ENCODE measurements around the gene DCAF17. TPM values are rescaled to one million over a fixed set of nuclear protein-coding genes. Genes with fewer than 3 reads are reported as not detected.

DCAF17 gene
- total and polyA plus RNA-seq, 2 donors (not counting 1 experiment from before 2014, with no cell fraction given): 8.8 to 29.4 TPM

DNA sequence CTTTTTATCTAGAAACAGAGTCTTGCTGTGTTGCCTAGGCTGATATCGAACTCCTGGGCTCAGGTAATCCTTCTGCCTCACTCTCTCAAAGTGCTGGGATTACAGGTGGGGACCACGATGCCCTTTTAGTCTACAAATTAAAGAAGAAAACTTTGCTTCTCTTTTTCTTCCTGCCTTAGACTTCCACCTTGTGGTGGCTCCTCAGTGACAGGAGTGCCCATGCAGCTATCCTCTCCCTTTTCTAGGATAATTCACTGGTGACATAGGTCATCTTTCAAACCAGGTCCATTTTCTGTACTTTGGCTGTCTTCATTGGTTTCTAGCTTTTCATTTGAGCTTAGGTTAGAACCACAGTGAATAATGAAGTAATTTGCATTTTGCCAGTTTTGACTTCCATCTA is 13.6 kb downstream of the DCAF17 start:
- Mint-ChIP-seq H3K4me1 (no peaks in the 10 kb centered on the region), H3K27me3 (no peaks in the 10 kb centered on the region), H3K27ac (no peak overlapping the region), H3K4me3 (no peak overlapping the region), H3K9me3 (ENCODE audit: insufficient read depth) (no peaks in the 10 kb centered on the region)
- 100% methylated on average over 2 of the region's 2 CpGs for WGBS (ENCODE audit: insufficient coverage)
- TF ChIP-seq, protein P1, sequence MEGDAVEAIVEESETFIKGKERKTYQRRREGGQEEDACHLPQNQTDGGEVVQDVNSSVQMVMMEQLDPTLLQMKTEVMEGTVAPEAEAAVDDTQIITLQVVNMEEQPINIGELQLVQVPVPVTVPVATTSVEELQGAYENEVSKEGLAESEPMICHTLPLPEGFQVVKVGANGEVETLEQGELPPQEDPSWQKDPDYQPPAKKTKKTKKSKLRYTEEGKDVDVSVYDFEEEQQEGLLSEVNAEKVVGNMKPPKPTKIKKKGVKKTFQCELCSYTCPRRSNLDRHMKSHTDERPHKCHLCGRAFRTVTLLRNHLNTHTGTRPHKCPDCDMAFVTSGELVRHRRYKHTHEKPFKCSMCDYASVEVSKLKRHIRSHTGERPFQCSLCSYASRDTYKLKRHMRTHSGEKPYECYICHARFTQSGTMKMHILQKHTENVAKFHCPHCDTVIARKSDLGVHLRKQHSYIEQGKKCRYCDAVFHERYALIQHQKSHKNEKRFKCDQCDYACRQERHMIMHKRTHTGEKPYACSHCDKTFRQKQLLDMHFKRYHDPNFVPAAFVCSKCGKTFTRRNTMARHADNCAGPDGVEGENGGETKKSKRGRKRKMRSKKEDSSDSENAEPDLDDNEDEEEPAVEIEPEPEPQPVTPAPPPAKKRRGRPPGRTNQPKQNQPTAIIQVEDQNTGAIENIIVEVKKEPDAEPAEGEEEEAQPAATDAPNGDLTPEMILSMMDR (IDR thresholded peaks at IDR 0.05): peak; percentile 26
- TF ChIP-seq EZH2 (IDR thresholded peaks at IDR 0.05; ENCODE audit: borderline replicate concordance, insufficient read depth, low read depth, low read length, poor library complexity, severe bottlenecking): no peak
- intact Hi-C loops (cut with micrococcal nuclease): loop anchor here (1.0 kb wide), 1 partner anchor 474 kb away; no protein-coding TSS in a partner anchor
- no peak overlapping the region for H3K9ac ChIP-seq (ENCODE audit: low read length)
- ChIA-PET CTCF (interaction anchor here (0.8 to 2.4 kb wide), 3 partner anchors 11 to 475 kb away, joined by 3 to 11 read pairs (median 3); partner anchors contain the start of genes DCAF17 and METTL8), POLR2A (no interaction called here)
- H3K9me3 ChIP-seq (ENCODE audit: control extremely low read depth in 1 of 3, control insufficient read depth in 2 of 3, insufficient read depth in 1 of 3, low read length in 2 of 3): no peaks in the 10 kb centered on the region
- H3K79me2 ChIP-seq (ENCODE audit: control insufficient read depth, insufficient read depth, low read length): peaks cover under 1% of the 10 kb centered on the region
- H4K20me1 ChIP-seq (ENCODE audit: control insufficient read depth, insufficient read depth, low read length, poor library complexity, severe bottlenecking): no peaks in the 10 kb centered on the region
- DNase-seq (peak; percentile 19), ATAC-seq (ENCODE audit: low read depth) (no peak)
- H3K27me3 ChIP-seq (replicated peaks in 1 of 4; ENCODE audit: control extremely low read depth in 1 of 4, control insufficient read depth in 3 of 4, insufficient read depth in 4 of 4, low read length in 3 of 4): no peaks in the 10 kb centered on the region
- no peaks in the 10 kb centered on the region for H3K4me1 ChIP-seq (ENCODE audit: control insufficient read depth in 2 of 2, insufficient read depth in 2 of 2, low read length in 2 of 2)
- H2AFZ ChIP-seq (ENCODE audit: insufficient read depth, low read depth, low read length, poor library complexity, severe bottlenecking): no peak overlapping the region
- H3K36me3 ChIP-seq (replicated peaks in 1 of 2; ENCODE audit: control extremely low read depth in 1 of 2, control insufficient read depth in 1 of 2, extremely low read depth in 1 of 2, insufficient read depth in 2 of 2, low read length in 1 of 2): peaks cover 2 to 53% of the 10 kb centered on the region in 2 experiments
- H3K4me3 ChIP-seq (ENCODE audit: control extremely low read depth in 1 of 5, extremely low read depth in 1 of 5, insufficient read depth in 1 of 5, low read depth in 2 of 5, low read length in 4 of 5): no peak overlapping the region
- H3K4me2 ChIP-seq (replicated peaks; ENCODE audit: low read depth, low read length, poor library complexity, severe bottlenecking): no peak overlapping the region
- no peak overlapping the region for H3K27ac ChIP-seq (ENCODE audit: low read length in 2 of 2)

DNA sequence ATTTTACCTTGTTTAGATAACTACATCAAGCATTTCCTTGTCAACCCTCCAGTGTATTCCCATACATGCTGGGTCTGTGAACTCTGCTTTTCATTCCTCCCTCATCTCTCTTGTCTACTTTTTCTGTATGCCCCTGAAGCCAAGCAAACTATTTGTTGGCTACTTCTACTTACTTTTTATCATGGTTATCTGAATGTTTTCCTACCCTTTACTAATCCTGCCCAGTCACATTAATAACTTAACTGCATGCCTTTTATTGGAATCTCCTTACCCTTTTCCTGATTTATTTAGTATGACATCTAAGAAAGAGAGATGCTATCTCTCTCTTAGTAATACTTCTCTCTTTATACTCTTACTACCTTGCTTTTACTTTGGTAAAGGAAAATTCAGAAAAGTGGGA is 17.0 kb downstream of the DCAF17 start:
- ATAC-seq (ENCODE audit: low read depth): no peak
- POLR2A ChIA-PET: no interaction called here
- Mint-ChIP-seq H3K27ac (no peak overlapping the region), H3K4me1 (no peaks in the 10 kb centered on the region), H3K4me3 (no peak overlapping the region), H3K9me3 (ENCODE audit: insufficient read depth) (no peaks in the 10 kb centered on the region), H3K27me3 (no peaks in the 10 kb centered on the region)
- no peaks in the 10 kb centered on the region for H3K27me3 ChIP-seq (replicated peaks in 1 of 4; ENCODE audit: control extremely low read depth in 1 of 4, control insufficient read depth in 3 of 4, insufficient read depth in 4 of 4, low read length in 3 of 4)
- H2AFZ ChIP-seq (ENCODE audit: insufficient read depth, low read depth, low read length, poor library complexity, severe bottlenecking): no peak overlapping the region
- H3K4me1 ChIP-seq (ENCODE audit: control insufficient read depth in 2 of 2, insufficient read depth in 2 of 2, low read length in 2 of 2): no peaks in the 10 kb centered on the region
- CTCF ChIA-PET: no interaction called here
- peaks cover 4% of the 10 kb centered on the region for H3K79me2 ChIP-seq (ENCODE audit: control insufficient read depth, insufficient read depth, low read length)
- TF ChIP-seq EZH2 (IDR thresholded peaks at IDR 0.05; ENCODE audit: borderline replicate concordance, insufficient read depth, low read depth, low read length, poor library complexity, severe bottlenecking): no peak
- TF ChIP-seq, protein P1 (IDR thresholded peaks at IDR 0.05): no peak
- no peak overlapping the region for H3K4me2 ChIP-seq (replicated peaks; ENCODE audit: low read depth, low read length, poor library complexity, severe bottlenecking)
- intact Hi-C loops (cut with micrococcal nuclease): no loop called here
- peaks cover 4 to 47% of the 10 kb centered on the region in 2 experiments for H3K36me3 ChIP-seq (replicated peaks in 1 of 2; ENCODE audit: control extremely low read depth in 1 of 2, control insufficient read depth in 1 of 2, extremely low read depth in 1 of 2, insufficient read depth in 2 of 2, low read length in 1 of 2)
- no peaks in the 10 kb centered on the region for H3K9me3 ChIP-seq (ENCODE audit: control extremely low read depth in 1 of 3, control insufficient read depth in 2 of 3, insufficient read depth in 1 of 3, low read length in 2 of 3)
- no peaks in the 10 kb centered on the region for H4K20me1 ChIP-seq (ENCODE audit: control insufficient read depth, insufficient read depth, low read length, poor library complexity, severe bottlenecking)
- no peak overlapping the region for H3K4me3 ChIP-seq (ENCODE audit: control extremely low read depth in 1 of 5, extremely low read depth in 1 of 5, insufficient read depth in 1 of 5, low read depth in 2 of 5, low read length in 4 of 5)
- H3K9ac ChIP-seq (ENCODE audit: low read length): no peak overlapping the region
- DNase-seq: no peak
- H3K27ac ChIP-seq (ENCODE audit: low read length in 2 of 2): no peak overlapping the region
